GM23338 (cell line): ENCODE data around the gene CRTC3.
"Not testable (repeated sequence)": the region's sequence is repeated elsewhere in the genome, so short reads cannot be mapped to it uniquely, and the experiment has no call there.

Experiments
- CTCF ChIP-seq, 2 experiments: fragments of 200-600 bp in 1 of 2; sonication (generic) in 1 of 2; conservative IDR thresholded peaks; 2 replicates each; pipeline versions ENCODE4 v1.5.1 to v1.6.1; 2016 to 2017; ENCODE audit warnings: antibody characterized with exemption in 2 of 2, low read depth in 2 of 2, mild to moderate bottlenecking in 2 of 2, moderate library complexity in 1 of 2
- ETS1 ChIP-seq: IDR thresholded peaks from 2 replicates; pipeline ENCODE4 v1.6.1; 2016; ENCODE audit warnings: antibody characterized with exemption
- EZH2 ChIP-seq: fragments of 200-600 bp; sonication (generic); IDR thresholded peaks from one replicate; pipeline ENCODE4 v1.8.0; 2017; ENCODE audit warnings: antibody characterized with exemption, mild to moderate bottlenecking, low read depth; ENCODE audit not compliant: unreplicated experiment

GRCh38 chr15:90511211-90511618 is 18.5 kb upstream of the CRTC3 start:
- not testable (repeated sequence) for TF ChIP-seq CTCF (conservative IDR thresholded peaks at IDR 0.05; ENCODE audit: low read depth in 2 of 2); EZH2; ETS1
